HG02884 (cell line): ENCODE results near the gene SNRNP25.

Experiments used
- ATAC-seq: cut with Tn5 transposase; IDR thresholded peaks from one replicate; pipeline ENCODE4 v1.9.1; 2021; ENCODE audit warnings: mild to moderate bottlenecking, moderate library complexity; ENCODE audit not compliant: unreplicated experiment

Gene SNRNP25

GRCh38 chr16:62968-63391 lies 9.4 kb downstream of the SNRNP25 start:
- ATAC-seq: no peak

- no peak for ATAC-seq
These were observed 9.8 kb downstream of the SNRNP25 start for GRCh38 chr16:63466-63865.

- ATAC-seq: no peak
These were observed 10.6 kb downstream of the SNRNP25 start for GRCh38 chr16:63998-64913.

GRCh38 chr16:64914-65255 lies 11.3 kb downstream of the SNRNP25 start:
- no peak for ATAC-seq

GRCh38 chr16:65745-66144 lies 12.1 kb downstream of the SNRNP25 start:
- ATAC-seq: no peak

GRCh38 chr16:66309-67182 lies 12.9 kb downstream of the SNRNP25 start:
- ATAC-seq: no peak

GRCh38 chr16:67183-67791 lies 13.7 kb downstream of the SNRNP25 start:
- ATAC-seq: no peak

- no peak for ATAC-seq
These were observed 14.5 kb downstream of the SNRNP25 start for GRCh38 chr16:67884-68789.

- no peak for ATAC-seq
These were observed 15.6 kb downstream of the SNRNP25 start for GRCh38 chr16:69181-69580.

GRCh38 chr16:71210-71539 lies 17.5 kb downstream of the SNRNP25 start:
- no peak for ATAC-seq

- no peak for ATAC-seq
These were observed 18.1 kb downstream of the SNRNP25 start for GRCh38 chr16:71540-72401.

- ATAC-seq: no peak
These were observed 19.2 kb downstream of the SNRNP25 start, which contains the start of gene RHBDF1 for GRCh38 chr16:72561-73548. Gene RHBDF1, minus strand, starts transcription at chr16:72631. Its CDS starts 7,616 bp downstream, at chr16:65015.

- ATAC-seq: no peak
These were observed 20.6 kb downstream of the SNRNP25 start for GRCh38 chr16:74051-74746.

GRCh38 chr16:74747-75334 lies 21.2 kb downstream of the SNRNP25 start:
- no peak for ATAC-seq

GRCh38 chr16:75580-76501 lies 22.2 kb downstream of the SNRNP25 start:
- no peak for ATAC-seq

- no peak for ATAC-seq
These were observed 23.1 kb downstream of the SNRNP25 start for GRCh38 chr16:76535-77272.
